NCI-H460 (cell line): Measurements from ENCODE around the gene APOA1. TPM values are rescaled to one million over a fixed set of nuclear protein-coding genes. Genes with fewer than 3 reads are reported as not detected.
"Not testable (repeated sequence)": the region's sequence is repeated elsewhere in the genome, so short reads cannot be mapped to it uniquely, and the experiment has no call there.

ENCODE experiments used
- DNase-seq: peaks from one replicate; pipeline ENCODE4 v3.0.0-alpha.2; 2016; ENCODE audit warnings: low read depth; ENCODE audit errors: extremely low read depth
- total RNA-seq: library from RNA; depleted of rRNA; stranded (reverse); fragments of >200 nt; shearing (Covaris generic); gene quantifications from 2 replicates; pipeline ENCODE4 v1.2.3, GENCODE V29; 2014

Gene APOA1
- total RNA-seq, 1 experiment from 2014 or later, result not detected

DNA sequence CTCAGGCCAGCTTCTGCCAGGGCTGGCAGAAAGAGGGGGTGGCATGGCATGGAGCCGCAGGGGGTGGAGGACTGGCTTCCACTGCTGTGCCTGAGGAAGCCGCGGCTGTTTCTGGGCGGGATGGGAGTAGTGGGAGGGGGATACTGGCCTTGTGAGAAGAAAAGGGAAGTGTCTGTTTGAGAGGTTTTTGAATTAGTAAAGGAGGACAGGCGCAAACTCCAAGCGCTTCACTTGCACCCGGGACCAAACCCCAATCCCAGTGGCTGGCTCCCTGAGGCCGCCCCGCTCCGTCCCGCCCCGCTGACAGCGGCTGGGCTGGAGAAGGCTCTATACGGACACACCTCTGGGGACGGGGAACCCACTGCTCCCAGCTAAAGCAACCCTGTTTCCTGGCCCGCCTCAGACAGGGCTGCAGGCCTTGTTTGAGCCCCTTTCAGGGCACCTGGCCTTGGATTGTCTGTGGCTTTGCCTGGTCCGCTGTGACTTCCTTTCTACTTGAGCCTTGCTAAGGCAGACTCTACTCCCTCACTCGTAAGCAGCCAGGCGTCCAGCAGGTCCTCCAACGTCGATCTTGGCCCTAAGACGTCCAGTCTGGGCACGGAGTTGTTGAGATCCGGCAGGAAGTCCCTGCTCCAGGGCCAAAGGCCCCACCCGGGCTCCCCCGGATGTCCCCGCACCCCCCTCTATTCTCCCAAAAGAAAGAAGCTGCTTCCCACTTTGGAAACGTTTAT, 2.2 kb downstream of the APOA1 start:
- DNase-seq, result no peak

DNA sequence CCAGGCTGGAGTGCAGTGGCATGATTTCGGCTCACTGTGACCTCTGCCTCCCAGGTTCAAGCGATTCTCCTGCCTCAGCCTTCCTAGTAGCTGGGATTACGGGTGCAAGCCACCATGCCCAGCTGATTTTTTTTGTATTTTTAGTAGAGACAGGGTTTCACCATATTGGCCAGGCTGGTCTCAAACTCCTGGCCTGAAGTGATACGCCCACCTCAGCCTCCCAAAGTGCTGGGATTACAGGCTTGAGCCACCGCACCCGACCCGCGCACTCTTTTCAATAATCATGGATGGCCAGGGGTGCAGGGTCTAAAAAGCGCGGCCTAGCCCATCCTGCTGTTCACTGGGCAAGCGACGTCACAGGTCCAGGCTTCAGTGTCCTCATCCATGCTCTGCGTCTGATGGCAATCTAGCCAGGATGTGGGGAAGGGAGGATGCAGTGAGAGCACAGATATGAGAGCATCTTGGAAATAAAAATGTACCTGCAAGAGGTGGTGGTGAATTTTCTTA, 2.8 kb downstream of the APOA1 start:
- not testable (repeated sequence) for DNase-seq

DNA sequence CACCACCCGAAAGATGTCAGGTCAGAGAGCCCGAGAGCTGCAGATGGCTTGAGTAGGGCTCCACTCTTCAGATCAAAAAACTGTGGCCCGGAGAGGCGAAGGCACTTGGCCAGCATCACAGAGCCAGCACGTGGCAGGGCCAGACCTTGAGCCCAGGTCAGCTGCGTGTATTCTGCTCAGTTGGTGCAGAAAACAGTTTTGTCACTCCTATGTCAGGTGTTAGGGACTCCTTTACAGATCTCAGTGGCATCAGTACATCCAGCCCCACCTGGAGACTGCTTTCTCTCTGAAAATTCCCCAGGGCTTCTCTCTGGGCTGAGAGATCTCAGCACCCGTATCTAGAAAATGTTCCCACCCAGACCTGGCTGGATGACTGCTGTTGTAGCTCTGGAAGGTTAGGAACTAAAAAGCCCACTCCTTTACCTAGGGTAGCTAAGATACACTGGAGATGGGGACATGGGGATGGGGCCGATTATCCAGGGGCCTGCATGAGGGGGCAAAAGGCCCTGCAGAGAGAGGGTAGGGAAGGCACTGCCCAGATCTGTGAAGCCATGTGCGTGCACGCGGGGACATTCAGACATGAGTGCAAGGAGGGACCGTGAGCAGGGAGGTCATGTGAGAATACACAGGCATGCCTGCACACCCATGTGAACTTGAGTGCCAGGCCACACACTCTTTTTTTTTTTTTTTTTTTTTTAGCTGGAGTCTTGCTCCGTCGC, 3.4 kb downstream of the APOA1 start:
- DNase-seq, result no peak

DNA sequence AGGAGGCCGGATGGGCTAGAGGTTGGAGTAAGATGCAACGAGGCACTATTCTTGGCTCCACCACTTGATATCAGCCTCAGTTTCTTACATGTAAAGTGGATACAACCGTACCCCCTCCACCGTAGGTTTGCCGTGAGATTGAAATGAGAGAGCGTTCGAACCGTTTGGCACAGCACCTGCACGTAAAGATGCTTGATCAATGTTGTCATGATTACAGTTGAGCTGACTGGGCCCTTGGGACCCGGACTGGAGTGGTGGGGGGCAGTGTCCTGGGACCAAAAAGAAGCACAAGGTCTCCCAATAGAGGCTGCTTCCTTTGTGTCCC, 4.0 kb downstream of the APOA1 start:
- DNase-seq, result no peak

DNA sequence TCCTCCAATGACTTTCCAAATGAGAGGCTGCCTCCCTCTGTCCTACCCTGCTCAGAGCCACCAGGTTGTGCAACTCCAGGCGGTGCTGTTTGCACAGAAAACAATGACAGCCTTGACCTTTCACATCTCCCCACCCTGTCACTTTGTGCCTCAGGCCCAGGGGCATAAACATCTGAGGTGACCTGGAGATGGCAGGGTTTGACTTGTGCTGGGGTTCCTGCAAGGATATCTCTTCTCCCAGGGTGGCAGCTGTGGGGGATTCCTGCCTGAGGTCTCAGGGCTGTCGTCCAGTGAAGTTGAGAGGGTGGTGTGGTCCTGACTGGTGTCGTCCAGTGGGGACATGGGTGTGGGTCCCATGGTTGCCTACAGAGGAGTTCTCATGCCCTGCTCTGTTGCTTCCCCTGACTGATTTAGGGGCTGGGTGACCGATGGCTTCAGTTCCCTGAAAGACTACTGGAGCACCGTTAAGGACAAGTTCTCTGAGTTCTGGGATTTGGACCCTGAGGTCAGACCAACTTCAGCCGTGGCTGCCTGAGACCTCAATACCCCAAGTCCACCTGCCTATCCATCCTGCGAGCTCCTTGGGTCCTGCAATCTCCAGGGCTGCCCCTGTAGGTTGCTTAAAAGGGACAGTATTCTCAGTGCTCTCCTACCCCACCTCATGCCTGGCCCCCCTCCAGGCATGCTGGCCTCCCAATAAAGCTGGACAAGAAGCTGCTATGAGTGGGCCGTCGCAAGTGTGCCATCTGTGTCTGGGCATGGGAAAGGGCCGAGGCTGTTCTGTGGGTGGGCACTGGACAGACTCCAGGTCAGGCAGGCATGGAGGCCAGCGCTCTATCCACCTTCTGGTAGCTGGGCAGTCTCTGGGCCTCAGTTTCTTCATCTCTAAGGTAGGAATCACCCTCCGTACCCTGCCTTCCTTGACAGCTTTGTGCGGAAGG, 4.8 kb downstream of the APOA1 start:
- no peak for DNase-seq

DNA sequence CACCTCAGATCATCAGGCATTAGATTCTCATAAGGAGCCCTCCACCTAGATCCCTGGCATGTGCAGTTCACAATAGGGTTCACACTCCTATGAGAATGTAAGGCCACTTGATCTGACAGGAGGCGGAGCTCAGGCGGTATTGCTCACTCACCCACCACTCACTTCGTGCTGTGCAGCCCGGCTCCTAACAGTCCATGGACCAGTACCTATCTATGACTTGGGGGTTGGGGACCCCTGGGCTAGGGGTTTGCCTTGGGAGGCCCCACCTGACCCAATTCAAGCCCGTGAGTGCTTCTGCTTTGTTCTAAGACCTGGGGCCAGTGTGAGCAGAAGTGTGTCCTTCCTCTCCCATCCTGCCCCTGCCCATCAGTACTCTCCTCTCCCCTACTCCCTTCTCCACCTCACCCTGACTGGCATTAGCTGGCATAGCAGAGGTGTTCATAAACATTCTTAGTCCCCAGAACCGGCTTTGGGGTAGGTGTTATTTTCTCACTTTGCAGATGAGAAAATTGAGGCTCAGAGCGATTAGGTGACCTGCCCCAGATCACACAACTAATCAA, 5.6 kb downstream of the APOA1 start:
- no peak for DNase-seq

DNA sequence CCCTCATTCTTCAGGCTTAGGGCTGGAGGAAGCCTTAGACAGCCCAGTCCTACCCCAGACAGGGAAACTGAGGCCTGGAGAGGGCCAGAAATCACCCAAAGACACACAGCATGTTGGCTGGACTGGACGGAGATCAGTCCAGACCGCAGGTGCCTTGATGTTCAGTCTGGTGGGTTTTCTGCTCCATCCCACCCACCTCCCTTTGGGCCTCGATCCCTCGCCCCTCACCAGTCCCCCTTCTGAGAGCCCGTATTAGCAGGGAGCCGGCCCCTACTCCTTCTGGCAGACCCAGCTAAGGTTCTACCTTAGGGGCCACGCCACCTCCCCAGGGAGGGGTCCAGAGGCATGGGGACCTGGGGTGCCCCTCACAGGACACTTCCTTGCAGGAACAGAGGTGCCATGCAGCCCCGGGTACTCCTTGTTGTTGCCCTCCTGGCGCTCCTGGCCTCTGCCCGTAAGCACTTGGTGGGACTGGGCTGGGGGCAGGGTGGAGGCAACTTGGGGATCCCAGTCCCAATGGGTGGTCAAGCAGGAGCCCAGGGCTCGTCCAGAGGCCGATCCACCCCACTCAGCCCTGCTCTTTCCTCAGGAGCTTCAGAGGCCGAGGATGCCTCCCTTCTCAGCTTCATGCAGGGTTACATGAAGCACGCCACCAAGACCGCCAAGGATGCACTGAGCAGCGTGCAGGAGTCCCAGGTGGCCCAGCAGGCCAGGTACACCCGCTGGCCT, 7.1 kb downstream of the APOA1 start:
- no peak for DNase-seq

DNA sequence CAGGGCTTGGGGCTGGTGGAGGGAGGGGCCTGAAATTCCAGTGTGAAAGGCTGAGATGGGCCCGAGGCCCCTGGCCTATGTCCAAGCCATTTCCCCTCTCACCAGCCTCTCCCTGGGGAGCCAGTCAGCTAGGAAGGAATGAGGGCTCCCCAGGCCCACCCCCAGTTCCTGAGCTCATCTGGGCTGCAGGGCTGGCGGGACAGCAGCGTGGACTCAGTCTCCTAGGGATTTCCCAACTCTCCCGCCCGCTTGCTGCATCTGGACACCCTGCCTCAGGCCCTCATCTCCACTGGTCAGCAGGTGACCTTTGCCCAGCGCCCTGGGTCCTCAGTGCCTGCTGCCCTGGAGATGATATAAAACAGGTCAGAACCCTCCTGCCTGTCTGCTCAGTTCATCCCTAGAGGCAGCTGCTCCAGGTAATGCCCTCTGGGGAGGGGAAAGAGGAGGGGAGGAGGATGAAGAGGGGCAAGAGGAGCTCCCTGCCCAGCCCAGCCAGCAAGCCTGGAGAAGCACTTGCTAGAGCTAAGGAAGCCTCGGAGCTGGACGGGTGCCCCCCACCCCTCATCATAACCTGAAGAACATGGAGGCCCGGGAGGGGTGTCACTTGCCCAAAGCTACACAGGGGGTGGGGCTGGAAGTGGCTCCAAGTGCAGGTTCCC, 7.8 kb downstream of the APOA1 start, which contains the start of gene APOC3:
Gene APOC3 (plus strand): TSS at position 383 of the 659 bp plus-strand sequence. CDS start 676 bp downstream, outside the sequence.
- no peak for DNase-seq

DNA sequence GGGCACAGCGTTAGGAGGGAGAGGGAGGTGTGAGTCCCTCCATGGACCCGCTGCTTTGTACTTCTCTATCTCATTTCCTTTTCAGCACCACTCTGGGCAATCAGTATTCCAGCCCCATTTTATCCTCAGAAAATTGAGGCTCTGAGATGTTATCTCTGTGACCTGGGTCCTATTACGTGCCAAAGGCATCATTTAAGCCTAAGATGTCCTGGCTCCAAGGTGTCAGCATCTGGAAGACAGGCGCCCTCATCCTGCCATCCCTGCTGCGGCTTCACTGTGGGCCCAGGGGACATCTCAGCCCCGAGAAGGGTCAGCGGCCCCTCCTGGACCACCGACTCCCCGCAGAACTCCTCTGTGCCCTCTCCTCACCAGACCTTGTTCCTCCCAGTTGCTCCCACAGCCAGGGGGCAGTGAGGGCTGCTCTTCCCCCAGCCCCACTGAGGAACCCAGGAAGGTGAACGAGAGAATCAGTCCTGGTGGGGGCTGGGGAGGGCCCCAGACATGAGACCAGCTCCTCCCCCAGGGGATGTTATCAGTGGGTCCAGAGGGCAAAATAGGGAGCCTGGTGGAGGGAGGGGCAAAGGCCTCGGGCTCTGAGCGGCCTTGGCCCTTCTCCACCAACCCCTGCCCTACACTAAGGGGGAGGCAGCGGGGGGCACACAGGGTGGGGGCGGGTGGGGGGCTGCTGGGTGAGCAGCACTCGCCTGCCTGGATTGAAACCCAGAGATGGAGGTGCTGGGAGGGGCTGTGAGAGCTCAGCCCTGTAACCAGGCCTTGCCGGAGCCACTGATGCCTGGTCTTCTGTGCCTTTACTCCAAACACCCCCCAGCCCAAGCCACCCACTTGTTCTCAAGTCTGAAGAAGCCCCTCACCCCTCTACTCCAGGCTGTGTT, 8.5 kb downstream of the APOA1 start:
- no peak for DNase-seq

DNA sequence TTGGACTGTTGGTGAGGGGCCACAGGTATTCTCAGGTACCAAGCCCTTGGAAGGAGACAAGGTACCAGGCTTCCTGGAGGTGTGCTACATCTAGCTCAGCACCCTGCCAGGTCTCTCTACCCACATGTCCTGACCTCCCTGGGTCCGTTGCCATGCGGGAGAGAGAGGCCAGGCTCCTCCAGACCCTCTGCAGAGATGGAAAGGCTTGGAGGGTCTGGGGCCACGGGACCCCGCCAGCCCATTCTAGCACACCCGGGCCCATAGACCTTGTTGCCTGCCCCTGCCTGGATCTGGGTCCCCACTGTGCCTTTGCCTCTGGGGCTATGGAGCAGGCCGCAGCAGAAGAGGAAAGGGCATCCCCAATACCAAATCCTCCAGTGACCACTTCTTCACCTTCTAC, 10.0 kb downstream of the APOA1 start:
- DNase-seq, result no peak

DNA sequence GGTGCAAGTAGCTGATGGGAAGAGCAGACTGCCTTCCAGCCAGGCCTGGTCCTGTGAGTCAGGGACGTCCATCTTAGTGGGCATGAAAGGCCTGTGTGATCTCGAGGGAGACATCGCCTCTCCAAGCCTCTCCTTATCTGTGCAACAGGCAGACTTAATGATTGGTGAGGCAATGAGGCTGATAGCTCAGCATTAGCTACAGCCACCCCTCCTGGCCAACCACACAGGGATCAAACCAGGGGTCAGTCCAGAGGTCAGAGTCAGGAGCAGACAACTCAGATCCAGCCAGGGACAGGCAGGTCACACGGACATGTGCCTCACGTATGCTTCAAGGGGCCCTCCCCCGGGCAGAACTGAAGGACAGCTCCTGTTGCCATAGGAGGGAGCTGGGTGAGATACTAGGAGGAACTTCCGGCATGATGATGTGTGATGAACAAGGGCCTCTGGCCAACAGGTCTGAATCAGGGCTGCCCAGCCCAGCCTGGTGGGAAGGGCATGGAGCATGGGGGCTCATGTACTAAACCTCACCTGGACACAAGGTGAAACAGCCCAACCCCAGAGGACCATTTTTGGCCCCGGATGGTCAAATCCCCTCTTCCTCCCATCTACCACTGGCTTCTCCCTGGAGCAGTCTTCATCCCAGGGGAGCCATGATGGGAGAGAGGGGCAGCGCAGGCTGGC, 10.5 kb downstream of the APOA1 start:
- no peak for DNase-seq

DNA sequence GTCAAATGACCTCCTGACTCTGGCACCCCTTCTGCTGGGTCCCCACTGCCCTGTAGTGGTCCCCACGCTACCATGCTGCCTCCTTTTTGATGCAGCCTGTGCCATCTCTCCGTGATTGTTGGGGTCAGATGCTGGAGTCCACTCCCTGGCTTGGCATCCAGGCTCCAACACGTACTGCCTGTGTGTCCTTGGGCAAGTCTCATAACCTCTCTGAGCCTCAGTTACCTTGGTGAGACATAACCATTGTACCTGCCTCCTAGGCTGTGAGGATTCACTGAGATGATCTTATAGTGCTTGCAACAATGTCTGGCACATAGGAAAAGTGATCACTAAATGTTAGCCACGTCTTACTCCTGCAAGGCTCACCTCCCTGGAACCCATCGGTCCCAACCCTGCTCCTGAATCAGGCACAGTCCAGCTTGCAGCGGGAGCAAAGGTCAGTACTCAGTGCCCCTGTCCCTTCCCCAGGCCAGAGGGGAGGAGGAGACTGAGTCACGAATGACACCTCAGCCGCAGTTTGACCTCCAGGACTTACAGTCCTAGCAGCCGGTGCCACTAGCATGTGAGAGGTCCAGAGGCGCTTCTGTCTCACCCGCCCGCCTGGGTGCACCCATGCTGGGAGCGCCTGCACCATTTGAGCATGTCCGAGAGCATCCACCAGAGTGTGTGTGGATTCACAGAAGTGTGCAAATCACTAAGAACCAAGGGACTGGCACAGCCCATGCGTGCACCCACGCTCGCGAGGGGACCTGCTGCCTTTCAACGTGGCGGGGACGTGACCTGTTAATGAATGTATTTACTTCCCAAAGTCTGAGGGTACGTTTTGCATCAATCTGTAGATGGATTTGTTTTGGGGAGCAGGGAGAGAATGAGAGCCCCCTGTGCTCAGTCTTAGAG, 11.3 kb downstream of the APOA1 start:
- DNase-seq, result no peak

DNA sequence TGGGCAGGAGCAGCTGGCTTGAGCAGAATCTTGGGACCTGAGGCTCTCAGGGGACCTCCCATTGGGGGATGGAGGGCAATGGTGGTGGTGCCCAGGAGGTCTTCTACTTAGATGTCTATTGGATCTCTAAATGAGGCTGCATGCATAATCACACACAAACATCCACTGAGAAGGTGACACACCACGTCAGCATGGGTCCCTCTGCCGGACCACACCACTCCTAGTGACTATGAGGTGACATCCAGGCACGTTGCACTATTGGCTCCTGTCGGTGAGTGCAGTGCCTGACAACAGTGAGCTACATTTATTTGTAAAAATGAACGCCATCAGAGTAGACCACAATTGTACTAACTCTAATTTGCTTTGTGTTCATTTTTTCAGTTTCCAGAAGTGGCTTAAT, 12.0 kb downstream of the APOA1 start:
- DNase-seq, result no peak

DNA sequence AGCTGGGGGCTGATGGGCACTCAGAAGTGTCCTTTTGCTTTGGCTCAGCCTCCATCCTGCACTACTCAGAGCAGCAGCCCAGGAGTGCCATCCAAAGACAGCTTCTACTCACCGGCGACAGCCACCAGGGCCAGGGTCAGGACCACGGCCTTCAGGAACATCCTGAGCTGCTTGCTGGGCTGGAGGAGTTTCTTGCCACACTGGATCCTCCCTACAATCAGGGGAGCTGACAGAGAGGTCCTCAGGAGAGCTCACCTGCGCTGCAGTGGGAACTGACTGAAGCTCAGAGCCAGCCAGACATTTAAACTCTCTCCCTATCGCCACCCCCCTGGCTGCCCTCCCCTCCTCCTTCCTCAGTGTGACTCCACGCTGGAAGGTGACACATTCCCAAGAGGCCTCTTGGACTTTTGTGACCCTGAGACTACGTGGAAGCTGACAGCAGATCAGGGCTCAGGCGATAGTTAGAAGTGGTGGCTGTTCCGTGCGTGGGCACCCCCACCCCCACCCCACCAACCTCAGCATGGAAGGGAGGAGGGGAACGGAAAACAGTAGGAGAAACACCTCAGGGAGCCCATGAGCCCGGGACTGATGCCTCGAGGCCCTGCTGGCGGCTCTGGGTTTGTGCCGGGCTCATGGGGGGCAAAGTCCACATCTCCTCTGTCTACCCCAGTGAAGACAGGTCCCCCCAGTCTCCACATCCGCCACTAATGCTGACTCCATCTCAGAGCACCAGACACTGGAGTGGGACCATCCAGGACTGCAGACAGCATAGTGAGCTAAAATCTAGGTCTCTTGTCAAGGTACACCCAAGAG, 14.2 kb downstream of the APOA1 start, which contains the start of gene APOA4:
Gene APOA4 (minus strand): TSS at position 274 of the 813 bp plus-strand sequence. CDS start 113 bp downstream, at position 161.
- DNase-seq, result no peak

DNA sequence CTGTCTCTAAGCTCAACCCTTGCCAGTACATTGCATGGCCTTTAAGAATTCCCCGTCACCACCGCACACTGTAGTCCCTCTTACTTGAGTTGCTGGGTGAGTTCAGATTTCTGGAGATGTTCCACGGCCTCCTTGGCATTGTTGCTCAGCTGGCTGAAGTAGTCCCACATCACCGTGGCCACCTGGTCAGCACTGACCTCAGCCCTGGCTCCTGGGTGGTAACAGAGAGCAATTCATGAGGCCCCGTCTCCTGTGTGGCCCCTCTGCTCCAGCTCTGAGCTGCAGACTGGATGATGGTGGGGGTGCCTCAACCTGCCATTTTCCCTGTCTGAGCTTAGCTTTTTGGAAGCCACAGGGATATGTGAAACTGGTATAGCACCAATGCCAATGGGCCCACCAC, 14.8 kb downstream of the APOA1 start:
- no peak for DNase-seq
